ENCODE data around the gene ZBTB22.

ZBTB22 gene

DNA sequence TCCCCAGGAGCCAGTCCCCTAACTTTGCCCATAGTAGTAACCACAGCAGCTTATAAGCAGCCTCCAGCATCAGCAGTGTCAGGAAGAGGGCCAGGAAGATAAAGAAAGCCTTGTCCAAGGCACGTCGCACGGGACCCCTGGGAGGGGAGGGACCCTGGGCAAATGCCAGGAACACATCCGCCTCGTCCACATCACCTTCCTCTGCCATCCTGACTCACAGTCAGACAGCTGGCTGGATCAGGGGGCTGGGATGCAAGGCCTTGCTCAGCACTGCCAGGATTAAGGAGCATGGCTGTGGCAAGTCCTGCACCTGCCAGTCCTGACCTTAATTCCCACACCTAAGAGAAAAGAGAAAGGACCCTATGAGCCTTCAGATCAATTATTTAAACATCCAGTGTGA lies 11.5 kb upstream of the ZBTB22 start:
- DNase-seq (ENCODE audit: low read depth in 2 of 2): no peak

DNA sequence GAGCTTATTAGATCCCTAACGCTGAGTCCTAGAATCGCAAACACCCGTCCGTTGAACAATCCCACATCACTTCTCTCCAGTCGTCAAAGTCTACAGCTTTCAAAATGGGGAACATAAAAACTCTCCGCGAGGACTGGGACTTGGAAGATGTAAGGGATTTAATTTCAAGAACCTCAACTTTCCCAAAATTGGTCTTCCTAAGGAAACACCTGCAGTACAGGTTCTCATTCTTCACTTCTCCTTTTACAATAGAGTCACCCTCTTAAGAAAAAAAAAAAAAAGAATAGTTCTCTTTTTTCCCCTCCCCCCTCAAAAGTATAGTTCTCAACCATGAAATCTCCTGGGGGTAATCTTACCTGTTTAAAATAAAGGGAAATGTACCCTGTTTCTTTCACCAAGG lies 6.6 kb upstream of the ZBTB22 start:
- DNase-seq (ENCODE audit: low read depth in 2 of 2): no peak

DNA sequence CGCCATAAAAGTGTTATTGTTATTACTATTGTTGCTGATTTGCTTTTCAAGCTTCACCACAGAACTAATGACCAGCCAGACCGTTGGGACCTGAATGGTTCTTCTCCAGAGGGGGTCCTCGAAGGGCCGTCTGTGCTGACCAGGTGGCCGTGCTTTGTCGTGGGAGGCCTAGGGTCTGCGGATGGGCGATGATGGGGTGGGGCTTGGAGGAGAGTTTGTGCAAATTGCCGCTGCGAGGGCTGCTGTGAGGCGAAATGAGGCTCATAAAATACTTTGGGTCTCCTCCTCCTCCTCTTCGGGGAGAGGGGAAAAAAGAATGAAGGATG lies 6.0 kb upstream of the ZBTB22 start:
- DNase-seq (ENCODE audit: low read depth in 2 of 2): no peak

DNA sequence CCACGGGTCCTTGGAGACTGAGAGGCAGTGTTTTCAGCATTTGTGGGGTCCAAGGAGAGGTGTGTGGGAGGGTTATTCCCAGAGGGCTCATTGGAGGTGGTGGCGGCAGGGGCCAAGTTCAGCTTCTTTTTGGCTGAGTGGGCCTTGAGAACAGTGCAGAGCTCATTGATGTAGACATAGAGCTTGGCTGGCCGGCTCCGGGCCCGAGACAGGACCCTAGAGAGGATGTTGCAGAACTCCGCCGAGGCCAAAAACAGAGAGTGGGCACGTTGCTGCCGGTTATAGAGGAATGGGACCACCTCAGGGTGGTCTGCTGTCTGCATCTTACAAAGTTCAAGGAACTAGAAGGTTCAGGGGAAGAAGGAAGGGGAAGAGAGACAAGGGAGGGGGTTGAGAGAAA lies 3.7 kb upstream of the ZBTB22 start:
- DNase-seq (ENCODE audit: low read depth in 2 of 2): no peak

DNA sequence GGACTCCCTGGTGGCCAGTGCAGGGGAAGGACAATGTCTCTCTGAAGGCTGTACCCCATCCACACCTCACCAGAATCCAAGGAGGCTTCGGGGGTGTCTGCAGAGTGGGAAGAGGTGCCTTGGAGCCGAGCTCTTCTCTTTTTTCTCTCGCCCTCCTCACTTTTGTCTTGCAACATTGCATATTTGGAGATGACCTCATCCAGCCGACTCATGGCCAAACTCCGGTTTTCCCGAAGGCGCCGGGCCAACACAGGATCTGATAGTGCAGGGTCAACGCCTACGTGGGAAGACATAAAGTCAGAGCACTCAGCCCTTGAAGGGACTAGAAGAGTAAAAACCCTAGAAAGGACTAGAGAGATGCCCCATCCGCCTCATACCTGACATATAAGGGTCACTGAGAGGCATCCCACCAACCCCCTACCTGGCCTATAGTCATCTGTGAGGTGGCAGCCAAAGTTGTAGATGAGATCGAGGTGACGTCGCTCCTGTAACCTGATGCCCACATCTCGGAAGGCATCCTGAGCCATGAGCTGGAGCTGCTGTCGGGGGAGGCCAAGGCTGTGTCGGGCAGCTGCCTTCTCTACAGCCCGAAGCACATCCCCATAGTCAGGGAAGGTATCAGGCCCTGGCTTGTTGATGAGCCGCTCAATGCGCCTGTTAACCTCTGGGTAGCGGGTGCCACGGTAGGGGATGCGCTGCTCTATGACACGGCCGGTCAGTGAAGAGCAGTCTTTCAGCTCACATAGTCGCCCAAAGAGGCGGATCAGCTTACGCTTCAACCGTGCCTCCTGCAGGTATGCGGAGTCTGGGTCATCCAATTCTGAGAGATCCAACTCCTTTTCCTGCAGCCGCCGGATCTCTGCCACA lies 3.0 kb upstream of the ZBTB22 start:
- no peak for DNase-seq (ENCODE audit: low read depth in 2 of 2)

DNA sequence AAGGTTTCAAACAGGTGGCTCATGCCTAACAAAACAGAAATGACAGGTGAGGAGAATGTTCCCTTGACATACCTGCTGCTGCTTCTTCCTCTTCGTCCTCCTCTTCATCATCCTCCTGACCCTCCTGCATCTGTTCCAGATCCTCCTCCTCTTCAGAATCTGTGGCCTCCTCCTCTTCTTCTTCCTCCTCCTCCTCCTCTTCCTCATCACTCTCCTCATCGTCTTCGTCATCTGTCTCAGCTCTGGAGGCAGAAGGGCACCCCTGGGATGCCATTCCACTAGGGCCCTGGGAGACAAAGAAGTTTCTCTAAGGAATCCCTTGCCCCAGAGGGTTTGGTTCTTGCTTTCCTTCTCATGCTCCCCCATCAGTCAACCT lies 2.4 kb upstream of the ZBTB22 start:
- DNase-seq (ENCODE audit: low read depth in 2 of 2): no peak

DNA sequence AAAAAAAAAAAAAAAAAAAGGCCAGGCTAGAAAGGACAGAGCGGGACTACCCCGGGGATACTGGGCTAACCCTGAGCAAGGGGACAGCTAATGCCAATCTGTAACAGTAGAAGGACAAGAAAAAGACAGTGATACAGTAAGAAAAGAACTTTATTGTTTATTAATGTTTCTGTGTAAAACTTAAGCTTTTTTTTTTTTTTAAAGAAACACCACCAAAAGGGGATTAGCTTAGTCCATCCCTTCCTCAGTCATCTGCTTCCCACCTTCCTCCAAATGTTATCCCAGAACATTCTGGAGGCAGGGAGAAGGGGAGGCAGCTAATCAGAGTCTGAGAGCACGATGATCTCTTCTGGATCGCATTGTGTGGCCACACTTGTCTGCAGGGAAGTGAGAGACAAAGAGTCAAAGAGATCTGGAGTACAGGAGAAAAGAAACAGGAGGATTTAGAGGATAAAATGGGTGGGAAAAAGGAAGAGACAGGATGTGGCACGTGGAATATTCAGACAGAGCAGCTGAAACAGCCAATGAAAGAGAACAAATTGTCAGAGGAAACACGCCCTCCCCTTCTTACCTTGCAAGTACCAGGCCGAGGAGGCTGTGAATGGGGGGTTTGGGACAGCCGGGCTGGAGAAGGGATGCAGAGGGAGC lies 1.0 kb upstream of the ZBTB22 start:
- no peak for DNase-seq (ENCODE audit: low read depth in 2 of 2)

DNA sequence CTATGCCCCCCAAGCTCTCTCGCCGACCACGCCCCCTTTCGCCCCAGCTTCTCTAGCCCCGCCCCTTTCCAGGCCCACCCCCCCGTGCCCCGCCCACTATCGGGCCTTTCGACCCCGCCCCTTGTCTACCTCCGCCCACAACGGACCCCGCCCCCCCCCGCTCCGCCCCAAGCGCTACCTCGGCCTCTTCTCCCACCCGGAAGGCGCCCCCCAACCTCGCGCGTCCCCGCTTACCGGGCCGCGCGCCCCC lies 200 bp downstream of the ZBTB22 start:
- no peak for DNase-seq (ENCODE audit: low read depth in 2 of 2)

DNA sequence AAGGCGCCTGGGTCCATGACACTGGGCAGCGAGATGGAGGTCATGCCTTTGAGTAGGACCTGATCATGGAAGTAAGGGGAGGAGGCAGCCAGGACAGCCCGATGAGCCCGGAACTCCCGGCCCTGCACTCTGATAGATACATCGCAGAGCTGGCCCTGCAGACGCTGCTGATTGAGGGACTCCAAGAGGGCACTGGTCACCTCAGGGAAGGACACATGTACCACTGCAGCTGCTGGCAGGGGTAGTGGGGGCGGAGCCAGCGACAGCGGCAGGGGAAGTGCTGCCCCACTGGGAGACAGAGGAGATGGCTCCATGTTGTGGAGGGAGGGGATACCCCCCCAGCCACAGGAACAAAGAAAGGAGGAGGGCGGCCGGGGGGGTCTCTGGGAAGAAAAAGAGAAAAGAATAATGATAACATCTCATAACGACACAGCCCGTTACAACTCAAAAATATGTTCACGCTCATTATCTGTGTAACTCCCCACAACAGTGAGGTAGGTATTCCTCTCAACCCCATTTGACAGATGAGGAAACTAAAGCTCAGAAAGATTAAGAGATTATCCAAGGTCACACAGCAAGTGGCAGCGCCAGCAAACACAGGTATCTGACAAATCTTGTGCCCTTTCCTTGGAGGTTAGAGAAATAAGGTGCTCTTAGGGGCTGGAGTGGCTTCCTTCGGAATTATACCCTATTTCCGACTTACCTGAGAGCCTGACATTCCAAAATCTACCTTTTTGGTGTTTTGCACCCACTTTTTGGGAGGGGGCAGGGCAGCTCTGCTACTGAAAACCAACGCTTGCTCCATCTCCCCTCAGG lies 733 bp downstream of the ZBTB22 start:
- no peak for DNase-seq (ENCODE audit: low read depth in 2 of 2)

DNA sequence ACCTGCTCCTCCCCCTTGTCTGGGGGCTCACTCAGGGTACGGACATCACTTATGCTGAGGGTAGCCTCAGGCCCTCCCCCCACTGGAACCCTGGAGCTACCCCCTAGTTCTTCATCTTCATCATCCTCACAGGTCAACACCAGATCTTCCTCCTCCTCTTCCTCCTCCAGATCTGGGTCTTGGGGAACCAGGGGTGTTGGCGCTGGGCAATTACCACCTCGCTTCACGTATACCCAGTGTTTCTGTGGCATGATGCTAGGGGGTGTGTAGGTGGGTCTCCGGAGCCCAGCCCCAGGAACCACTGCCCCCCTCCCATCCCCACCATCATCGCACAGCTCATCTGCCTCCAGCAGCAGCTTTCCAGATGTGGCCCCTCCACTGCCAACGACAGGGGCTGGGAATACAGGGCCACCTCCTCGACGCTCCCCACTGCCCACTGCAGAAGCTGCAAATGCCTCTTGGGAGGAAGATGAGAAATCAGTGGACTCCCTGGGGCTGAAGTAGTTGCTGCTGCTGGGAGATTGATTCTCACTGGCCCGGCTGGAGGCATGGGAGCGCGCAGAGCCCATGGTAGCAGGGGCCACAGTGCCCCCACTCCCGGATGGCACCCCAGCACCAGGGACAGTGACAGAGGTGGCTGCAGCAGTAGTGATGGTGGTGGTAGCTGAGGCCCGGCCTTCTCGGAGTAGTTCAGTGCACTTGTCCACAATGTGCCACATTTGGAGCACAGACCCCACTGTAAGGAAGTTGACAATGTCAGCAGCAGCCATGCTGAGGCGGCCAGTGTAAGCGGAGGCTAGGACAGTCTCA lies 1.5 kb downstream of the ZBTB22 start:
- DNase-seq (ENCODE audit: low read depth in 2 of 2): no peak

DNA sequence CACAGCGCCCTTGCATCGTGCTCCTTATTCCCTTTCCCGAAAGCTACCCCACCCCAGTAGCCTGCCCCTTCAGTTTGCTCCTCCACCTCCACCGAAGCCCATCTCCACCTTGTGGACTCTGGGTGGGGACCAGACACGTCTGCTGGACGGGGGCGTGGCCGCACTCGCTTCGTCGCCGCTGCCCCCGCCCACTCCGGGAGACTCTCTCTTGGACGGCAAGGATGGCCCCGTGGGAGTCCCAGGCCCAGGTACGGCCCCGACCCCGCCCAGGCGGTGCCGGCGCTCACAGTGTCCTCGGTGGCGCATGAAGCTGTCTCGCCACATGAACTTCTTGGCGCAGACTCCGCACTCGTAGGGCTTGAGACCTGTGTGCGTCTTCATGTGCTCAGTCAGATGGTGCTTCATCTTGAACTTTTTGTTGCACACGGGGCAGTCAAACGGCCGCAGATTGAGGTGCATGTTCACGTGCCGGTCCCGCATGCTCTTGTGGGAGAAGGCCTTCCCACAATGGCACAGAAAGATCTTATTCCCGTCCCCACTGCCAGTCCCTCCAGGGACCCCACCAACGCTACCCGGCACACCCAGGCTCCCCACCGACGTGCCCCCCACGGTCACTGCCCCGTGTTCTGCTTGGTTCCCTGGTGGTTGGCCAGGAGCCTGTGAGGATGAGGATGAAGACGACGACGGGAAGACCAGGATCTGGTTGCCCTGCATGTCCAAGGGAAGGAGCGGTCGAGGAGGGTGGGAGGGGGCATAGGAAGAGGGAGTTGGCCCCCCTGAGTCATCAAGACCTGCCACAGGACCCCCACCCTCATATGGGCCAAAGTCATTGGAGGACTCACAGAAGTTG lies 2.4 kb downstream of the ZBTB22 start:
- no peak for DNase-seq (ENCODE audit: low read depth in 2 of 2)

DNA sequence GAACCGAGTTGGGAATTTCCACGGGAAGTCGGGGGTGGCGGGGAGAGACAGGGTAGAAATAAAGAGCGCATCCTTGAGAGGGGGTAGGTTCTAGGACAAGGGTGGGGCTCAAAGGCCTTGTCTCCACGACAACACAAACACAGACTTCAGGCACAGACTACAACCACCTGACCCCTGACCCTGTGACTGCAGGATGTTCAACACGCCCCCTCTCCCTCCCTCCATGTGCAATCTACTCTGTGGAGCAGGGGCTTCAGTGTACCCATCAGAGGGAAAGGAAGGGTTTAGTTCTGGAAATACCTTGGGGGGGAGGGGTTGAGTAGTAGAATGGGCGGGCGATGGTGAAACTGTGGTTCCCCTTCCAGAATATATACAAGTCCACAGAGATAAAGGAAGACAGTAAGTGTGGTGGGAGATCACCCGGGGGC lies 3.0 kb downstream of the ZBTB22 start:
- DNase-seq (ENCODE audit: low read depth in 2 of 2): peak in 1 of 2 donors; percentile 47

DNA sequence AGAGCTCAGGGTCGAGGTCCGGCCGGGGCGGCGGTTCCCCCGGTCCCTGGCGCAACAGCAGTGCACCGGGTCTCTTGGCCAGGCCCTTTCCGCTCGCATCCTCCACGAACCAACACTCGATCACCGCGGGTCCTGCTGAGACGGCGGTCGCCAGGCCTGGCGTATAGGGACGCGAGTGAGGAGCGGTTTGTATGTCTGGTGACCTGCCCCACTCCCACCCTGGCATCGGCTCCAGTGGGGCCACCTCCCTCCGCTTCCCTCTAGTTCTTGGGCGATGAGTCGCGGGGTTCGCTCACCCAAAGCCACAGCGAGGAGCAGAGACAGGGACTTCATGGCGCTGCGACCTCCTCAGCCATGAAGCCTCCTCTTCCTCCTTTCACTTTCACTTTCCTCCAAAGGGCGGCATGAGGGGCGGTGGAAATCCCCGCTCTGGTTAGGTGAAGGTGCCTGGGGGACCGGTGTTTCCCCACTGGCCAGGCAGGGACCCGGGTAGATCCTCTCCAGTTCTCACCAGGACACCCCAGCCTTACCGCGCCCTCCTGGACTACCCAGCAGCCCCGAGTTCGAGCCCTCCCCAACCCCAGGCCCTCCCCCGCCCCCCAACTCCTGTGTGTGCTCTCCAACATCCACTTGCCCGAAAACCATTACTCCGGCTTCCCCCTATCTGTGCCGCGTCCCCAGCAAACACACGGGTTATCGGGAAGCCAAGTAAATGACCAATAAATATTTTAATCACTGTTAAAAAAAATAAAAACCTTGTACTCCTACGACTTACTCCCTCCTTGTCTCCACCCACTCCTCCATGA lies 3.6 kb downstream of the ZBTB22 start, which contains the start of gene TAPBP:
Gene TAPBP (minus strand): TSS at position 370 of the 806 bp plus-strand sequence. CDS start 37 bp downstream, at position 333.
- peak; percentile 72 to 75 for DNase-seq (ENCODE audit: low read depth in 2 of 2)

DNA sequence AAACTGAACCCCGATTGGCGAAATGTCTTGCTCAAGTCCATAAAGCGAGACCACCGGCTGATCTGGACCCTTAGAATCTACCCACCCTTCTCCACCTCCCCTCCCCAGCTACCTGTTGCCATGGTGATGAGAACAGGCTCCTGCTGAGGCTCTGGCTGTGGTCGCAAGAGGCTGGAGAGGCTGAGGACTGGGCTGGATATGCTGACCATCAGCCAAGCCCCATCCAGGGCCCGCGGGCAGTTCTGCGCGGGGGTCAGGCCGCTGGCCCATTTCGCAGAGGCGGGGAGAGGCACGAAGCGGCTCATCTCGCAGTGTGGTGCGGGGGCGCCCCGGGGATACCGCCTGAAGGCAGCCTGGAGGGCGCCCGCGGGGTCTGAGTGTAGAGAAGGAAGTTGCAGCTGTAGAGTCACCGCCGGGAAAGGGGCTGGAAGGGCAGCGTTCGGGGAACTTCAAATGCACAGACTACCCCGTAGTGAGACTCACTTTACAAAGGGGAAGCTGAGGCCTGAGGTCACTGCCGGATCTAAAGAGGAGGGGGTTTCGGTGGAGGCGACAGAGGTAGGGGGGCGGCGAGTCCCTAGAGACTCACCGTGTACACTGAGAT lies 4.3 kb downstream of the ZBTB22 start:
- DNase-seq (ENCODE audit: low read depth in 2 of 2): no peak

DNA sequence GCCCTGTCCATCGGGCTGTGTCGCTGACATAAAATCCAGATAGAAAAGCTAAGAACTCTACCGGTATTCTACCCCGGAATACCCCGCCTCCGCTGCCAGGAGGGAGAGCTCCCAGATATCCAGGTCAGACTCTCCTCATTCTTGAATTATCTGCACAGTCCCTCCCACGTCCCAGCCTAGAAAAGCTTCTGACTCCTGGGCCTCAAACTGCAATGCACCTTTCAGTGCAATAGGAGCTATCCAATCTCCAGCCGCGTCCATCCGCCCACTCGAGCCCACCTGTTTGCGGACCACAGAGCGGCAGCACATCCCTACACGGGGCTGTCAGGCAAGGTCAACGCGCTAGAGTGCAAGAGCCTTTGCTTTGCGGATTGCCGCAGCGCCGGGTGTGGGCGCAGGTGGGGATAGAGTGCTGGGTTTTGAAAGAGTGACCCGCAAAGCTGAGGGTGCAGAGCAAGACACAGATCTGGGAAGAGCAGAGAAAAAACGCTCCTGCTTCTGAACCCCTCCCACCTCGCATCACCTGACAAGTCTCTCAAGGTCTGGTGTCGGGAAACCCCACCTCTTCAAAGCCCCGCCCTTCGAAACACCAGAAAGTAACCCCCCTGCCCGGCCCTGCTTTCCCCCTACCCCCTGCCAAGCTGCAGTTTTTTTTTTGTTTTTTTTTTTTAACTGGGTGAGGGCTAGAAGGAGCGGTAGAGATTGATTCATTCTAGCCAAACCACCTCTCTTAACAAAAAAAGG lies 5.0 kb downstream of the ZBTB22 start:
- DNase-seq (ENCODE audit: low read depth in 2 of 2): peak; percentile 58 to 73

DNA sequence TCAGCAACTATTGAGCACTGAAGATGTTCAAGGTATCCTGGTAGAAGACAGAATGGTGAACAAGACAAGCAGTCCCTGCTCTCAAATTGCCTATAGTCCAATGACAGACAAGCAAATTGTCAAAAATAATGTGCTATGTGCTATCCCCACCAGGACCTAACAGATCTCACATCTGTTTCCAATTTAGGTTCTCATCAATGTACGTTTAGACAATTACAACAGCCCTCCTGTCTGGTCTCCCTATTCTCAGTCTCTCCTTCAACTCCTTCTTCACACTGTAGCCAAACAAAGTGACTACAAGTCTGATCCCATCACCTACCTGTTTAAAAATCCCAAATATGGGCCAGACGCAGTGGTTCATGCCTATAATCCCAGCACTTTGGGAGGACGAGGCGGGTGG lies 11.2 kb downstream of the ZBTB22 start:
- DNase-seq (ENCODE audit: low read depth in 2 of 2): no peak

DNA sequence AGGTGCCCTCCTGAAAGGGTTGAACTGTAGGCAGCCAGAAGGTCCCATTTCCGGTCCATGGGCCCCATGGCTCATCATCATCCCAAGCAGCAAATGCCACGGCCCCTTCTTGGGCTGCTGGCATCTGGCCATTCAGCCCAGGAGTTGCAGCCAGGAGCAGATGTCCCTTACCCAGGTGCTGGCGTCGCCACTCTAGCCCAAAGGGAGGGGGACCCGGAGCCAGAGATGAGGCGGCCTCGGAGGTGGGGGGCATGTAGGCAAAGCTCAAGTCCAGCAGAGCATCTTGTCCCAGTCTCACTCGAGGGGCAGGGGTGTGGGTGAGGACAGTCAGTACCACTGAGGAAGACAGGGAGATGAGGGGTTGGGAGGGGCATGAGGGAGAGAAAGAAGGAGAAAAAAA lies 12.5 kb downstream of the ZBTB22 start:
- no peak for DNase-seq (ENCODE audit: low read depth in 2 of 2)

DNA sequence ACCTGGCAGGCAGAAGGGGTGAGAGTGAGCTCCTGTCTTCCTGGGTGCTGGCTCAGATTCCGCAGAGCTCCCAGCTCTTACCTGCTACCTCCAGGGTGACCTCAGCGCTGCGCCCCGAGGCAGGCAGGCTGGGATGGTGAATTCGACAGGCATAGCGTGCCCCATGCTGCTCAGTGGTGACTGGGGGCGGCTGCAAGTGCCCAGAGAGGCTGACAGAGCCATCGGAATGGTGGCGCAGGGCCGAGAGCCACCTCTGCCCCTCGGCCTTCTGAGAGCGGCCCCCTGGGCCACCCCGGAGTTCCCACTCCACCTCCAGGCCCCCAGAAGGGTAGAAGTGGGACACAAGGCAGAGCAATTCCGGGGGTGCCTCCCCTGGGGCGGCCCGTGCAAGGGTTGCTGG lies 13.3 kb downstream of the ZBTB22 start:
- DNase-seq (ENCODE audit: low read depth in 2 of 2): no peak

DNA sequence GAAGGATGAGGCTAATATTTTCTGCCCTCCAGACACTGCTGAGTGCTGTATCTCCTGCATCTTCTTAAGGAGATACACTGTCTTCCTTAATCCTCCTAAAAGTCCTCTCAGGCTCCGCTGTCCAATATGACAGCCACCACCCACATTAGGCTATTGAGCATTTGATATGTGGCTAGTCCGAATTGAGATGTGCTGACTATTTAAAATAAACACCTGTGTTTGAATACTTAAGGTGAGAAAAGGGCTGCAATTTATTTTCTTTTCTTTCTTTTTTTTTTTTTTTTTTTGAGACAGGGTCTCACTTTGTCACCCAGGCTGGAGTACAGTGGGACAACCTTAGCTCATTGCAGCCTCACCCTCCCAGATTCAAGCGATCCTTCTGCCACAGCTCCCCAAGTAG lies 15.7 kb downstream of the ZBTB22 start:
- DNase-seq (ENCODE audit: low read depth in 2 of 2): no peak

All from stimulated activated CD8-positive, alpha-beta memory T cell treated with anti-CD3 and anti-CD28 coated beads, Interleukin-2, amount 100 ng/mL, for 1 hour (primary cell).